Measurements from ENCODE around the gene WWOX.

GRCh38 chr16:79109771-79110170 lies 1010.3 kb downstream of the WWOX start:
- TF ChIP-seq CTCF (IDR thresholded peaks at IDR 0.05) (no peak), POLR2A (IDR thresholded peaks at IDR 0.05) (no peak)

All from right lobe of liver (tissue), 4 donors.